Memory B cell (primary cell): ENCODE results near the gene LBH.

ENCODE experiments used
- ATAC-seq: fragments of 150-1000 bp; cut with Tn5 transposase; 2 replicates; pipeline ENCODE4 v1.10.0; 2021; ENCODE audit warnings: low read depth, mild to moderate bottlenecking, moderate library complexity
- DNase-seq, 2 donors: peaks; one replicate each; pipeline ENCODE4 v3.0.0; 2022; ENCODE audit warnings: low spot score in 2 of 2
- H3K27ac Mint-ChIP-seq: one replicate; pipeline ENCODE4 v1.8.0; 2022; ENCODE audit warnings: mild to moderate bottlenecking, moderate library complexity, mixed read lengths
- H3K27me3 Mint-ChIP-seq: one replicate; pipeline ENCODE4 v1.8.0; 2022; ENCODE audit warnings: mixed read lengths
- H3K36me3 Mint-ChIP-seq: one replicate; pipeline ENCODE4 v1.8.0; 2022; ENCODE audit warnings: mild to moderate bottlenecking, mixed read lengths
- H3K4me1 Mint-ChIP-seq: one replicate; pipeline ENCODE4 v1.8.0; 2022; ENCODE audit warnings: mixed read lengths
- H3K4me3 Mint-ChIP-seq: one replicate; pipeline ENCODE4 v1.8.0; 2022; ENCODE audit warnings: mild to moderate bottlenecking, moderate library complexity, mixed read lengths
- H3K9me3 Mint-ChIP-seq: one replicate; pipeline ENCODE4 v1.8.0; 2022; ENCODE audit warnings: mixed read lengths

The LBH gene

GRCh38 chr2:30235008-30235655 is 3.8 kb downstream of the LBH start:
- H3K36me3 Mint-ChIP-seq: peaks cover 32% of the 10 kb centered on the region
- H3K27me3 Mint-ChIP-seq: no peaks in the 10 kb centered on the region
- no peaks in the 10 kb centered on the region for H3K9me3 Mint-ChIP-seq
- no peak for DNase-seq
- peaks cover 54% of the 10 kb centered on the region for H3K4me1 Mint-ChIP-seq
- H3K4me3 Mint-ChIP-seq: peak overlapping the region; percentile 97
- H3K27ac Mint-ChIP-seq: peak overlapping the region; percentile 91
- no peak for ATAC-seq

GRCh38 chr2:30235859-30236535 is 4.7 kb downstream of the LBH start:
- peaks cover 36% of the 10 kb centered on the region for H3K36me3 Mint-ChIP-seq

GRCh38 chr2:30236591-30237238 is 5.4 kb downstream of the LBH start:
- no peaks in the 10 kb centered on the region for H3K27me3 Mint-ChIP-seq
- H3K36me3 Mint-ChIP-seq: peaks cover 38% of the 10 kb centered on the region
- DNase-seq (no peak), ATAC-seq (no peak)
- H3K27ac Mint-ChIP-seq: peak overlapping the region; percentile 31
- peaks cover 56% of the 10 kb centered on the region for H3K4me1 Mint-ChIP-seq
- peak overlapping the region; percentile 21 for H3K4me3 Mint-ChIP-seq
- no peaks in the 10 kb centered on the region for H3K9me3 Mint-ChIP-seq

More at GRCh38 chr2:30235859-30236535, 4.7 kb downstream of the LBH start:
- Mint-ChIP-seq H3K27me3 (no peaks in the 10 kb centered on the region), H3K4me3 (peak overlapping the region; percentile 21), H3K9me3 (no peaks in the 10 kb centered on the region), H3K4me1 (peaks cover 55% of the 10 kb centered on the region), H3K27ac (peak overlapping the region; percentile 31)
- DNase-seq (no peak), ATAC-seq (no peak)

- DNase-seq (no peak), ATAC-seq (no peak)
- Mint-ChIP-seq H3K4me1 (peaks cover 56% of the 10 kb centered on the region), H3K4me3 (no peak overlapping the region), H3K36me3 (peaks cover 39% of the 10 kb centered on the region), H3K27me3 (no peaks in the 10 kb centered on the region), H3K9me3 (no peaks in the 10 kb centered on the region), H3K27ac (peak overlapping the region; percentile 62)
Observed at GRCh38 chr2:30237239-30237965, 6.1 kb downstream of the LBH start.

- peak overlapping the region; percentile 33 for H3K4me3 Mint-ChIP-seq
Observed at GRCh38 chr2:30237966-30238800, 6.8 kb downstream of the LBH start.

GRCh38 chr2:30239308-30239985 is 8.1 kb downstream of the LBH start:
- Mint-ChIP-seq H3K4me1 (peaks cover 57% of the 10 kb centered on the region), H3K9me3 (no peaks in the 10 kb centered on the region)

More at GRCh38 chr2:30237966-30238800, 6.8 kb downstream of the LBH start:
- Mint-ChIP-seq H3K36me3 (peaks cover 44% of the 10 kb centered on the region), H3K27me3 (no peaks in the 10 kb centered on the region), H3K27ac (peak overlapping the region; percentile 62), H3K9me3 (no peaks in the 10 kb centered on the region), H3K4me1 (peaks cover 61% of the 10 kb centered on the region)
- ATAC-seq: no peak
- DNase-seq: no peak

GRCh38 chr2:30239986-30240752 is 8.8 kb downstream of the LBH start:
- Mint-ChIP-seq H3K9me3 (no peaks in the 10 kb centered on the region), H3K4me3 (peak overlapping the region; percentile 37), H3K36me3 (peaks cover 40% of the 10 kb centered on the region), H3K27me3 (no peaks in the 10 kb centered on the region), H3K4me1 (peaks cover 51% of the 10 kb centered on the region), H3K27ac (peak overlapping the region; percentile 65)
- no peak for DNase-seq
- no peak for ATAC-seq

More at GRCh38 chr2:30239308-30239985, 8.1 kb downstream of the LBH start:
- H3K36me3 Mint-ChIP-seq: peaks cover 47% of the 10 kb centered on the region
- peak overlapping the region; percentile 24 for H3K27ac Mint-ChIP-seq
- peak overlapping the region; percentile 56 for H3K4me3 Mint-ChIP-seq
- DNase-seq: peak; percentile 68 to 69
- peak; percentile 79 for ATAC-seq
- no peaks in the 10 kb centered on the region for H3K27me3 Mint-ChIP-seq

- DNase-seq (no peak), ATAC-seq (no peak)
- Mint-ChIP-seq H3K4me3 (no peak overlapping the region), H3K36me3 (peaks cover 44% of the 10 kb centered on the region), H3K4me1 (peaks cover 44% of the 10 kb centered on the region), H3K27me3 (no peaks in the 10 kb centered on the region), H3K27ac (peak overlapping the region; percentile 69), H3K9me3 (no peaks in the 10 kb centered on the region)
Observed at GRCh38 chr2:30243231-30243630, 11.9 kb downstream of the LBH start.

GRCh38 chr2:30245364-30245763 is 14.0 kb downstream of the LBH start:
- DNase-seq (no peak), ATAC-seq (no peak)
- Mint-ChIP-seq H3K36me3 (peaks cover 35% of the 10 kb centered on the region), H3K4me1 (peaks cover 46% of the 10 kb centered on the region), H3K4me3 (no peak overlapping the region), H3K27ac (no peak overlapping the region), H3K27me3 (no peaks in the 10 kb centered on the region), H3K9me3 (no peaks in the 10 kb centered on the region)

- H3K27ac Mint-ChIP-seq: peak overlapping the region; percentile 62
- H3K4me1 Mint-ChIP-seq: peaks cover 49% of the 10 kb centered on the region
- peaks cover 28% of the 10 kb centered on the region for H3K36me3 Mint-ChIP-seq
- DNase-seq: no peak
- H3K9me3 Mint-ChIP-seq: no peaks in the 10 kb centered on the region
- no peak for ATAC-seq
- no peaks in the 10 kb centered on the region for H3K27me3 Mint-ChIP-seq
- no peak overlapping the region for H3K4me3 Mint-ChIP-seq
Observed at GRCh38 chr2:30248791-30249190, 17.5 kb downstream of the LBH start.

GRCh38 chr2:30249354-30249753 is 18.0 kb downstream of the LBH start:
- Mint-ChIP-seq H3K9me3 (no peaks in the 10 kb centered on the region), H3K27ac (peak overlapping the region; percentile 39), H3K4me3 (no peak overlapping the region), H3K4me1 (peaks cover 46% of the 10 kb centered on the region), H3K27me3 (no peaks in the 10 kb centered on the region), H3K36me3 (peaks cover 26% of the 10 kb centered on the region)
- no peak for ATAC-seq
- no peak for DNase-seq

- Mint-ChIP-seq H3K27me3 (no peaks in the 10 kb centered on the region), H3K9me3 (no peaks in the 10 kb centered on the region), H3K4me3 (peak overlapping the region; percentile 34), H3K27ac (peak overlapping the region; percentile 50), H3K4me1 (peaks cover 46% of the 10 kb centered on the region), H3K36me3 (peaks cover 26% of the 10 kb centered on the region)
- DNase-seq (no peak), ATAC-seq (no peak)
Observed at GRCh38 chr2:30250421-30250820, 19.1 kb downstream of the LBH start.
